Measurements from ENCODE around the gene RPL10A. TPM values are rescaled to one million over a fixed set of nuclear protein-coding genes. Genes with fewer than 3 reads are reported as not detected.
"Not testable (repeated sequence)": the region's sequence is repeated elsewhere in the genome, so short reads cannot be mapped to it uniquely, and the experiment has no call there.

RPL10A gene
- total RNA-seq, 2 donors from 2014 or later: 571 to 831 TPM

DNA sequence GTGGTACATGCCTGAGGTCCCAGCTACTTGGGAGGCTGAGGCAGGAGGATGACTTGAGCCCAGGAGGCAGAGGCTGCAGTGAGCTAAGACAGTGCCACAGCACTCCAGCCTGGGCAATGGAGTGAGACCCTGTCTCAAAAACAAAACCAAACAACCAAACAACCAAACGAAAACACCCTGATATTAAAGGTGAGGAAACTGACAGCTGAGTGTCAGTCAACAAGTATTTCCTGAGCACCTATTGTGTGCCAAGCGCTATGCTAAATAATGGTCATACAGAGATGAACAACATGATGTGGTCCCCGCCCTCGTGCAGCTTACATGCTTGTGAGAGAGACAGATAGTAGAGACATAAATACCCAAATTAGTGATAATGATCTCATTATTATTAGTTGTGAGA lies 46.4 kb downstream of the RPL10A start:
- TF ChIP-seq, protein P1, sequence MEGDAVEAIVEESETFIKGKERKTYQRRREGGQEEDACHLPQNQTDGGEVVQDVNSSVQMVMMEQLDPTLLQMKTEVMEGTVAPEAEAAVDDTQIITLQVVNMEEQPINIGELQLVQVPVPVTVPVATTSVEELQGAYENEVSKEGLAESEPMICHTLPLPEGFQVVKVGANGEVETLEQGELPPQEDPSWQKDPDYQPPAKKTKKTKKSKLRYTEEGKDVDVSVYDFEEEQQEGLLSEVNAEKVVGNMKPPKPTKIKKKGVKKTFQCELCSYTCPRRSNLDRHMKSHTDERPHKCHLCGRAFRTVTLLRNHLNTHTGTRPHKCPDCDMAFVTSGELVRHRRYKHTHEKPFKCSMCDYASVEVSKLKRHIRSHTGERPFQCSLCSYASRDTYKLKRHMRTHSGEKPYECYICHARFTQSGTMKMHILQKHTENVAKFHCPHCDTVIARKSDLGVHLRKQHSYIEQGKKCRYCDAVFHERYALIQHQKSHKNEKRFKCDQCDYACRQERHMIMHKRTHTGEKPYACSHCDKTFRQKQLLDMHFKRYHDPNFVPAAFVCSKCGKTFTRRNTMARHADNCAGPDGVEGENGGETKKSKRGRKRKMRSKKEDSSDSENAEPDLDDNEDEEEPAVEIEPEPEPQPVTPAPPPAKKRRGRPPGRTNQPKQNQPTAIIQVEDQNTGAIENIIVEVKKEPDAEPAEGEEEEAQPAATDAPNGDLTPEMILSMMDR (IDR thresholded peaks at IDR 0.05): no peak
- H3K4me3 ChIP-seq: no peak overlapping the region
- H3K9me3 ChIP-seq: no peaks in the 10 kb centered on the region
- H3K27me3 ChIP-seq: no peaks in the 10 kb centered on the region
- DNase-seq (ENCODE audit: low spot score): no peak
- peaks cover 0 to 12% of the 10 kb centered on the region in 2 donors for H3K4me1 ChIP-seq
- H3K36me3 ChIP-seq: no peaks in the 10 kb centered on the region
- no peak overlapping the region for H3K27ac ChIP-seq

DNA sequence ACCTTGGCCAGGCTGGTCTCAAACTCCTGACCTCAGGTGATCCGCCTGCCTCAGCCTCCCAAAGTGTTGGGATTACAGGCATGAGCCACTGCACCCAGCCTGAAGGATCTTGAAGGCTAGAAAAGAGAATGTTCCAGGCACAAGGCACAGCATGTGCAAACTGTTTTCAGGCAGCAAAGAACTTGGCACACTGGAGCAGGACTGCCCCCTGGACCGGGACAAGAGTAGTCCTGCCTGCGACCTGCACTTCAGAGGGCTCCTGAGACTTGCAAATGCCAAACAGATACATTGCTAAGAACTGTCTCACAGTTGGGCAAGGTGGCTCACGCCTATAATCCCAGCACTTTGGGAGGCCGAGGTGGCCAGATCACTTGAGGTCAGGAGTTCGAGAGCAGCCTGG lies 47.7 kb downstream of the RPL10A start:
- not testable (repeated sequence) for H3K27me3 ChIP-seq; H3K27ac ChIP-seq; H3K4me3 ChIP-seq; DNase-seq (ENCODE audit: low spot score); H3K9me3 ChIP-seq; H3K36me3 ChIP-seq
- peaks cover 0 to 12% of the 10 kb centered on the region in 2 donors for H3K4me1 ChIP-seq

DNA sequence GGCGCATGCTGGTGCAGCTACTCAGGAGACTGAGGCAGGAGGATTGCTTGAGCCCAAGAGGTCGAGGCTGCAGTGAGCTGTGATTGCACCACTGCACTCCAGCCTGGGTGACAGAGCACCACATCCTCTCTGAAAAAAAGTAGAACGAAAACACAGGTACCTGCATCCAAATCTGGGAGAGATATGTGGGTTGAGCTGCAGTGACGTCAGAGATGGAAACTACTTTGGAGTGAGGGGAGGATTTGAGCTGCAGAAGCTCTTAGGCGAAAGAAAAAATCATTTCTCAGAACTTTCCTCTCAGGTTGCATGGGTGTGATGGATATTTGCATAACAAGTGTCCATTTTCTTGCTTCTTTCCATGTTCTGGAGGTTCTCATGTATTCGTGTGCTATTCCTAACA lies 48.5 kb downstream of the RPL10A start:
- peaks cover 0 to 6% of the 10 kb centered on the region in 2 donors for H3K4me1 ChIP-seq
- no peak overlapping the region for H3K4me3 ChIP-seq
- no peak for DNase-seq (ENCODE audit: low spot score)
- no peaks in the 10 kb centered on the region for H3K9me3 ChIP-seq
- TF ChIP-seq, protein P1 (IDR thresholded peaks at IDR 0.05): no peak
- H3K36me3 ChIP-seq: no peaks in the 10 kb centered on the region
- H3K27me3 ChIP-seq: no peaks in the 10 kb centered on the region
- H3K27ac ChIP-seq: no peak overlapping the region

DNA sequence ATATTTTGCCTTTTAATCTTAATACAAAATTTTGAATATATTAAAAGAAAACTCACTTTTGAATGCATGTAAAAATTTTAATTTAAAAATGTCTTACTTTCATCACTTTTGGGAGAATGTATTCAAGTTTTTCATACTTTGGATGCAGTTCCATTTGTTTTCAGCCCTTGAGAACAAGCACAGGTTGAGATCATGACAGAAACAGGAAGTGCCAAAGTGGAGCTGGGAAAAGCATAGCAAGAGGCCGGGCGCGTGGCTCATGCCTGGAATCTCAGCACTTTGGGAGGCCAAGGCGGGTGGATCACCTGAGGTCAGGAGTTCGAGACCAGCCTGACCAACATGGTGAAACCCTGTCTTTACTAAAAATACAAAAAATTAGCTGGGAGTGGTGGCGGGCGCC lies 49.8 kb downstream of the RPL10A start:
- not testable (repeated sequence) for H3K27ac ChIP-seq; H3K36me3 ChIP-seq; H3K4me3 ChIP-seq; H3K27me3 ChIP-seq; H3K4me1 ChIP-seq; DNase-seq (ENCODE audit: low spot score); H3K9me3 ChIP-seq

DNA sequence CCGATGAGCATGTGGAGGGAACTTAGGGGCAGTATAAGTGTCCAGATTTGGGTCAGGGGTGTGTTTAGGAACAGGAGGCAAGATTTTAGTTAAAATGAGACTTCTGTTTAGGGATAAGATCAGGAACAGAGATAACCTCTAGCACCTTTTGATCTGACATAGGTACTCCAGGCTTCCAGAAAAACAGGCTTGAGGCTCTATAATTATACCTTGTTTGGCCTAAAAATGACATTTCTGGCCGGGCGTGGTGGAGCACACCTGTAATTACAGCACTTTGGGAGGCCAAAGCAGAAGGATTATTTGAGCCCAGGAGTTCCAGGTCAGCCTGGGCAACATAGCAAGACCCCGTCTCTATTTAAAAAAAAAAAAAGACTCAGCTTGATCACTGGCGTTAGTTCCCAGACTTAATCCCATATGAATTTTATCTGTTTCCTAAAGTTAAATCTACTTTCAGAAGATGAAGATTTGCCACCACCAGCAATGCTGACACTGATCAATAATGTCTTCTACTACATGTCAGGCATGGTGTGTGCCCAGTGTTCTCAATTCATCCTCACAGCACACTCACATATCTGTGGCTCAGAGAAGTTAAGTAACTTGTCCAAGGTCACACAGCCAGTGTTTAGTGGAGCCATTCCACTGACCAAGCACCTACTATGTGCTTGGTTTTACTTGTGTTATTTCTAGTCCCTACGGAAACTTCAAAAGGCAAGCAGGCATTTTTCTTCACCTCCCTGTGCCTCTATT lies 50.5 kb downstream of the RPL10A start:
- H3K9me3 ChIP-seq: no peaks in the 10 kb centered on the region
- H3K27ac ChIP-seq: no peak overlapping the region
- no peaks in the 10 kb centered on the region for H3K36me3 ChIP-seq
- H3K27me3 ChIP-seq: no peaks in the 10 kb centered on the region
- no peak overlapping the region for H3K4me3 ChIP-seq
- peaks cover 0 to 4% of the 10 kb centered on the region in 2 donors for H3K4me1 ChIP-seq
- TF ChIP-seq, protein P1 (IDR thresholded peaks at IDR 0.05): no peak
- no peak for DNase-seq (ENCODE audit: low spot score)

DNA sequence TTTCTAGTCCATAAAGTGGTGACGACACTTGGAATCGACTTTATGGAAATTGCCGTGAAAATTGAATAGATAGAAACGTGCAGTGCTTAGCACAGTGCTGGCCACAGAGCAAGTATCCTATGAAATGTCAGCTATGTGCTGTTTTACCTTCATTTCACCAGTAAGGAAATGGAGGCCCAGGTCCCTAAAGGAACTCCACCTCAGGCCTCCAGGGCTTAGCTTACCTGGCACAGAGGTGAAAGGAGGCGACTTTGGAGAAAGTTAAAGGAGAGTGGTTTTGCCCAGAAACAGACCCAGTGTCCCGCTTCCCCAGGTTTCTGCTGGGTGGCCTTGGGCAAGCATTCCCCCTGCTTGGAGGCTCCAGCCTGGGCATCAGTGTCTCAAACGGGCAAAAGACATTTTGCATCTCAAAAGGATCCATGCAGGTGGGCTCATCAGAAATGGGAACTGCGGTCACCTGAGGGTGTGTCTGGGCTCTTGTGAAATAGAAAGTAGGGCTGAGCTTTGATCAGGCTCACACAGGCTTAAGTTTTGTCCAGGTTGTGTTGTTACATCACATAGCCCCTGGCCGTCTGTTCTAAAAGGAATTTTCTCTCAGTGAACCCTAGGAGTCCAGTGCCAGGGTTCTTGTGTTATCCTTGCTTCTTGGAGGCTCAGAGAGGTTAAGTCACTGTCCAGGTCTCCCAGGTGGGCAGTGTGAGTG lies 51.3 kb downstream of the RPL10A start:
- Histone ChIP-seq H3K4me1 (peaks cover 0 to 4% of the 10 kb centered on the region in 2 donors), H3K9me3 (no peaks in the 10 kb centered on the region), H3K27ac (no peak overlapping the region), H3K36me3 (no peaks in the 10 kb centered on the region), H3K27me3 (no peaks in the 10 kb centered on the region), H3K4me3 (no peak overlapping the region)
- no peak for DNase-seq (ENCODE audit: low spot score)
- TF ChIP-seq, protein P1 (IDR thresholded peaks at IDR 0.05): no peak

Small RNA genes within 50 kb of the gene (microRNA-seq; reads per million reads assigned to microRNA genes)
- 0 reads per million in 2 donors for gene MIR7111 (ENCODE audit: borderline number of aligned reads in 2 of 2, borderline replicate concordance in 1 of 2)

Other genes with a start within 250 kb of the RPL10A start
- gene ZNF76, start 208.7 kb upstream of the RPL10A start, total RNA-seq: 10 to 100 TPM; 25.4 to 26.0 TPM
- gene DEF6, start 170.6 kb upstream of the RPL10A start, total RNA-seq: 1 to 10 TPM; 1.4 to 2.2 TPM
- gene PPARD, start 125.8 kb upstream of the RPL10A start, total RNA-seq: 10 to 100 TPM; 11.0 to 14.8 TPM
- 1 to 10 TPM; 3.4 to 3.5 TPM for gene FANCE, start 16.1 kb upstream of the RPL10A start, total RNA-seq
- 10 to 100 TPM; 19.3 to 37.1 TPM for gene TEAD3, start 28.7 kb downstream of the RPL10A start, total RNA-seq
- gene TULP1, start 44.5 kb downstream of the RPL10A start, total RNA-seq: not detected
- 100 to 1,000 TPM; 135 TPM for gene FKBP5, start 220.5 kb downstream of the RPL10A start, total RNA-seq